ENCODE data around the gene LRP1B. TPM values are rescaled to one million over a fixed set of nuclear protein-coding genes. Genes with fewer than 3 reads are reported as not detected.

Gene LRP1B
- total RNA-seq (2014; rRNA removed; shearing (Covaris generic); ENCODE audit: low replicate concordance), result 0.07 TPM in 1 of 2 replicates, not detected in the other

GRCh38 chr2:142131010-142131669, at the start of gene LRP1B:
Gene LRP1B, minus strand, starts transcription at chr2:142131016. Its CDS starts 287 bp downstream, at chr2:142130729.
- Histone ChIP-seq H3K36me3 (no peaks in the 10 kb centered on the region), H3K27me3 (no peaks in the 10 kb centered on the region), H3K4me3 (peak within 1 kb of the TSS; percentile 61), H3K9me3 (no peaks in the 10 kb centered on the region)
- peak; percentile 45 for DNase-seq

DNA sequence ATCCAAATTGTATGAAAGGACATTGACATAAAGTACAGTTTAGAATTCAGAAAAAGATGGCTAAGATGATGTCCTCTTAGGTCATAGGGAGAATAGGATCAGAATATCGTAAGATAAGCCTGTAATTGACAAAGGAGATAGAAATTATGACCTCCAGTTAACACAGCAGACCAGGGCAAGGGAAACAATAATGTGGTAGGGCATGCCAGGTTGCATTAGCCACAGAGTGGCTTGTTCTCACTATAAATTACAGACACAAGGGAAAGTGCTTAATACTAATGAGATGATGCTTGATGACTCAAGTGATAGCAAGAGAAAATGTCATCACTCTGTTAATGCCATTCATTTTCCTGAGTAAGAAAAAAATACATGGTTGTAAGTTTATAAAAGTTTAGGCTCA, 48.9 kb upstream of the LRP1B start:
- DNase-seq, result no peak
- Histone ChIP-seq H3K27me3 (no peaks in the 10 kb centered on the region), H3K4me3 (no peak overlapping the region), H3K36me3 (no peaks in the 10 kb centered on the region), H3K9me3 (no peaks in the 10 kb centered on the region)

GRCh38 chr2:142178604-142179003, 47.8 kb upstream of the LRP1B start:
- Histone ChIP-seq H3K9me3 (no peaks in the 10 kb centered on the region), H3K27me3 (no peaks in the 10 kb centered on the region), H3K4me3 (no peak overlapping the region), H3K36me3 (no peaks in the 10 kb centered on the region)
- no peak for DNase-seq

DNA sequence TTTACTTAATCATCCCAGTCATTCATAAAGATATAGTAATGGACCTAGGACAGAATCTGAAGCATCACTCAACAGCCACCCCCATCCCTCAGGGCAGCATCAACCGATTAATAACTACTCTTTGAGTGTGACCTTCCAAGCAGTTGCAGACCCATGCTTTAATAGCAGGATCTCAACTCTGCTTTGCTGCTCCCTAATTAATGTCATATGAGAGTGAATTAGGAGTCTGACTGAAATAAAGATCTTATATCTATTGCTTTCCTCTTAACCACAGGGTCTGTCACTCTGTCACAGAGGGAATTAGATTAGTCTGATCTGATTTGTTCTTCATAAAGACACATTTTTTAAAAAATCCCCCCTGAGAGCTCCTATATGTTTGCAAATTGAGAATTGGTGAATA, 46.1 kb upstream of the LRP1B start:
- Histone ChIP-seq H3K36me3 (no peaks in the 10 kb centered on the region), H3K9me3 (no peaks in the 10 kb centered on the region), H3K4me3 (no peak overlapping the region), H3K27me3 (no peaks in the 10 kb centered on the region)
- DNase-seq, result no peak

GRCh38 chr2:142175813-142176338, 45.1 kb upstream of the LRP1B start:
- Histone ChIP-seq H3K27me3 (no peaks in the 10 kb centered on the region), H3K4me3 (no peak overlapping the region), H3K36me3 (no peaks in the 10 kb centered on the region), H3K9me3 (no peaks in the 10 kb centered on the region)
- DNase-seq, result no peak

DNA sequence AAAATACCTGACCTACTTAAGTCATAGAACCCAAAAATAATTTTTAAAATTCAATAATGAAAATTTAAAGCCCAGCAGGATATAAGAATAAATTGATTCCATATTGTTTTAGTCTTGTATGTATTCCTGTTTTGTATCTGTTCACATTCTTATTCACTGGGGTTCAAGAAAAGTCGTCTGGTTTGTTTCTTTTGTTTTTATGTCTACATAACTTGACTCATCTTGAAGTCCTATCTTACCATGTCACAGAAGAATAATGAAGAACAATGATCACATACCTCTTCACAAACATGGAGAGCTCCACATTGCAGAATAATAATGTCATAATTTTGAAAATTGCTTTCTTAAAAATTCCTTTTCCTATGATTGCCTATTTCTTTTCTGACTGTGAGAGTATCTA, 43.4 kb upstream of the LRP1B start:
- H3K4me3 ChIP-seq, result no peak overlapping the region
- no peaks in the 10 kb centered on the region for H3K27me3 ChIP-seq
- H3K9me3 ChIP-seq, result no peaks in the 10 kb centered on the region
- no peaks in the 10 kb centered on the region for H3K36me3 ChIP-seq
- no peak for DNase-seq

- H3K27me3 ChIP-seq, result no peaks in the 10 kb centered on the region
- no peak for DNase-seq
- H3K9me3 ChIP-seq, result no peaks in the 10 kb centered on the region
- no peaks in the 10 kb centered on the region for H3K36me3 ChIP-seq
- no peak overlapping the region for H3K4me3 ChIP-seq
Measured at GRCh38 chr2:142170847-142171246, 40.0 kb upstream of the LRP1B start.

DNA sequence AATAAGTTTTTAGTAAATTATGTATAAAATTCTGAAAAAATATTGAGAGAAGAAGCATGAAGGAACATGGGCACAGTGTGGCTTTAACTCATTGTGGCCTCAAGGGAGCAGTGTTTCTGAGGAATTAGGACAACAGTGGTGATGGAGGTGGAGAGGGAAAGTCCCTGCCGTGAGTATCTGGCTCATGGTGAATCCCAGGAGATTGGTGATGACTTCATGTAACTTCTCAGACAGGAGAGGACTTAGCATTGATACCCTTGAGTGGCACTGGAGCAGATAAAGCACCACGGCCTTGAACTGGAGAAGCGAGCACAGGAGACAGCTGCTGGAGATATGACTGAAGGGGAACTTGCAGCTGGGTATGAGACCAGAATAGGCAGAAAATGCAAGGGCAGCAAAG, 35.0 kb upstream of the LRP1B start:
- Histone ChIP-seq H3K27me3 (no peaks in the 10 kb centered on the region), H3K36me3 (no peaks in the 10 kb centered on the region), H3K4me3 (no peak overlapping the region), H3K9me3 (no peaks in the 10 kb centered on the region)
- DNase-seq, result peak; percentile 22

- no peaks in the 10 kb centered on the region for H3K9me3 ChIP-seq
- H3K36me3 ChIP-seq, result no peaks in the 10 kb centered on the region
Measured at GRCh38 chr2:142153601-142154000, 22.8 kb upstream of the LRP1B start.

DNA sequence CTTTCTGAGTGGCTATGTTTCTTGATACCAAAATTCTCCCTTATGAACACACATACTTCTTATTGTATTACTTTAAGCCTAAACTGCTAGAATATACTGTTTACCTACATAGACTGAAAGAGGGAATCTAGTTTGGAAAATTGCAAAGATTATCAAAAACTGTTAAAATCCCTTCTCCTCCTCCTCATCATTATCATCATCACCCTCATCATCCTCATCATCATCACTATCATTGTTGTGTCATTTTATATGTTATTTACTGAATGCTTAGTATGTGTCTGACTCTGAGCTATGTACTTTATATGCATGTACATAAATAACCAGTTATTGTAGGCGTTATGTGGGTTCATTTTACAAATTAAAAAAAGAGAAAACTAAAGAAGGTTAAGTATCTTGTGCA, 19.6 kb upstream of the LRP1B start:
- Histone ChIP-seq H3K36me3 (no peaks in the 10 kb centered on the region), H3K27me3 (no peaks in the 10 kb centered on the region), H3K9me3 (no peaks in the 10 kb centered on the region), H3K4me3 (no peak overlapping the region)
- no peak for DNase-seq

More at GRCh38 chr2:142153601-142154000, 22.8 kb upstream of the LRP1B start:
- Histone ChIP-seq H3K27me3 (no peaks in the 10 kb centered on the region), H3K4me3 (no peak overlapping the region)
- no peak for DNase-seq

GRCh38 chr2:142144547-142144946, 13.7 kb upstream of the LRP1B start:
- Histone ChIP-seq H3K4me3 (no peak overlapping the region), H3K36me3 (no peaks in the 10 kb centered on the region), H3K9me3 (no peaks in the 10 kb centered on the region), H3K27me3 (no peaks in the 10 kb centered on the region)
- no peak for DNase-seq

GRCh38 chr2:142142595-142142994, 11.8 kb upstream of the LRP1B start:
- no peaks in the 10 kb centered on the region for H3K9me3 ChIP-seq
- DNase-seq, result no peak

GRCh38 chr2:142140434-142140845, 9.6 kb upstream of the LRP1B start:
- Histone ChIP-seq H3K9me3 (no peaks in the 10 kb centered on the region), H3K27me3 (no peaks in the 10 kb centered on the region), H3K36me3 (no peaks in the 10 kb centered on the region), H3K4me3 (no peak overlapping the region)
- DNase-seq, result no peak

More at GRCh38 chr2:142142595-142142994, 11.8 kb upstream of the LRP1B start:
- Histone ChIP-seq H3K36me3 (no peaks in the 10 kb centered on the region), H3K27me3 (no peaks in the 10 kb centered on the region), H3K4me3 (no peak overlapping the region)

DNA sequence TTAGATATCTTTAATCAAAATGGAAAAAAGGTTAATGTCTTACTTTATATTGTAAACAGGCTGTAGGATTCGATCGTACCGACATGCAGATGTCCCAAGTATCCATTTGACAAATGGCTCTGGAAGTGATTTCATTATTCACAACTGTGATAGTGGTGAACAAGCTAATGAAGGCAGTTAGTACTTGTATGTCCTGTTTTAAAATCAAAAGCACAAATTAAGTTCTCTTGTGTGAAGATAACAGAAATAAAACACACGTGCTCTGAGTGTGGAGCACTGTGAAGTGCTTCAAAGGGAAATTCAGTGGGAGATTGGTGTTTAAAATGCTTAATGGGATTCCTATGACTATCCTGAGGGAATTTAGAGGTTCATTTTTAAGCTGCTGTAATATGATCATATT, 8.6 kb upstream of the LRP1B start:
- no peak overlapping the region for H3K4me3 ChIP-seq
- H3K27me3 ChIP-seq, result no peaks in the 10 kb centered on the region
- H3K36me3 ChIP-seq, result no peaks in the 10 kb centered on the region
- no peaks in the 10 kb centered on the region for H3K9me3 ChIP-seq
- DNase-seq, result no peak

DNA sequence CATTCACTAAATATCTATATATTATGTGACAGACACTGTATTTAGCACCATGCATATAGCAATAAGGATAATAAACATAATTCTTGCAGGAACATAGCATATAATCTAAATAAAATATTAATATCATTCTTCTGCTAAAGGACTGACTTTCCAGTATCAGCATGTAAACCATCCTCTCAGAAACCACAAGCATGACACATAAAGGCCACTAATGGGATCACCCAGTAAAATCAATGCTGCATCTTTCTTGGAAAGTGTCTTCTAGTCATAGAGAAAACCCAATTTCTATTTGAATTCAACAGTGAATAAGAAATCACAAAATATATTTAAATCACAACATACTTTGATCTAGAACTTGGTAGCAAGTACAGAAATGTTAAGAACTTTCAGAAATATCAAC, 5.8 kb upstream of the LRP1B start:
- Histone ChIP-seq H3K9me3 (no peaks in the 10 kb centered on the region), H3K36me3 (no peaks in the 10 kb centered on the region), H3K4me3 (no peak overlapping the region), H3K27me3 (no peaks in the 10 kb centered on the region)
- no peak for DNase-seq

- Histone ChIP-seq H3K9me3 (no peaks in the 10 kb centered on the region), H3K36me3 (no peaks in the 10 kb centered on the region), H3K27me3 (no peaks in the 10 kb centered on the region), H3K4me3 (no peak overlapping the region)
- DNase-seq, result no peak
Measured at GRCh38 chr2:142134911-142135310, 4.1 kb upstream of the LRP1B start.

- no peaks in the 10 kb centered on the region for H3K36me3 ChIP-seq
- no peaks in the 10 kb centered on the region for H3K9me3 ChIP-seq
- H3K4me3 ChIP-seq, result peak overlapping the region; percentile 61
- H3K27me3 ChIP-seq, result no peaks in the 10 kb centered on the region
- DNase-seq, result peak; percentile 61
Measured at GRCh38 chr2:142130111-142131009, 456 bp downstream of the LRP1B start.

Measured in MG63 (cell line).